Measurements from ENCODE around the gene OR10A3.
"Not testable (repeated sequence)": the region's sequence is repeated elsewhere in the genome, so short reads cannot be mapped to it uniquely, and the experiment has no call there.

OR10A3 gene

GRCh38 chr11:7941608-7942007 lies at the start of gene OR10A3:
TSS of gene OR10A3 (minus strand) at chr11:7941708. CDS start at chr11:7939520, 2,188 bp downstream.
- DNase-seq (ENCODE audit: low spot score): no peak

DNA sequence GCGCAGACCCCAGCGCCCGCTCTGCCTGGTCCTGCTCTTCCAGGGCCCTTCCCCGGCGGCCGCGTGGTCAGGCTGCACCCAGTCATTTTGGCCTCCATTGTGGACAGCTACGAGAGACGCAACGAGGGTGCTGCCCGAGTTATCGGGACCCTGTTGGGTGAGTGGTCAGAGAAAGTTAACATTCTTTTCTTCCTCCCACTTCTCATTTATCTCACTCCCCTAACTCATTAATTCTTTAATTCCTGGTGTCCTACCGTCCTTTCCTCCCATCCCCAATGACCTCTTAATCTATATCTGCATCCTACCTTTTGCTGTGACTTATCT lies 46.0 kb upstream of the OR10A3 start:
- DNase-seq (ENCODE audit: low spot score): not testable (repeated sequence)

DNA sequence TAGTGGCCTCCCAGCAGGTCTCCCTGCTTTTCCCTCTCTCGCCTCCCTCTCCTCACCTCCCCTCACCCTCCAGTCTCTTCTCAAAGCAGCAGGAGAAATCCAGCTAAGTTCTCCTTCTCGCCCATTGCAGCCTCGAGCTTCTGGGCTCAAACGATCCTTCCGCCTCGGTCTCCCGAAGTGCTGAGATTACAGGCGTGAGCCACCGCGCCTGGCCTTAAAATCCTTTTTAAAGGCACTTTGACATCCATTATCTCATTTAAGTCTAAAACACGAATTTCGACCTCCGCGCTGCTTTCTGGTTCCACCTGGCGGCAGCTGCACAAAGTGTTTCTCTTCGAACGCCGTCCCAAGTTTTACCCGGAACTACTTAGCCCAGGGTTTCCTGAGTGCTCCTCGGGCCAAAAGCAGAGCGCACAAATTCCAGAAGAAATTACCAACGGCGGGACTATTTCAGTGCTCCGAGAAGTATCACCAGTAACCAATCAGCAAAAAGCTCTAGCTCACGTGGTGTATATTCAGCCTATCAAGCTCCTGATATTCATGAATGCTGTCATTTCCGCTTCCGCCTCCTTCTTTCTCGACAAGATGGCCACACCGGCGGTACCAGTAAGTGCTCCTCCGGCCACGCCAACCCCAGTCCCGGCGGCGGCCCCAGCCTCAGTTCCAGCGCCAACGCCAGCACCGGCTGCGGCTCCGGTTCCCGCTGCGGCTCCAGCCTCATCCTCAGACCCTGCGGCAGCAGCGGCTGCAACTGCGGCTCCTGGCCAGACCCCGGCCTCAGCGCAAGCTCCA lies 45.5 kb upstream of the OR10A3 start, which contains the start of gene EIF3F:
Gene EIF3F (plus strand): TSS at position 570 of the 792 bp plus-strand sequence. CDS start 16 bp downstream, at position 586.
- DNase-seq (ENCODE audit: low spot score): peak; percentile 99

GRCh38 chr11:7983832-7984590 lies 42.5 kb upstream of the OR10A3 start:
- no peak for DNase-seq (ENCODE audit: low spot score)

DNA sequence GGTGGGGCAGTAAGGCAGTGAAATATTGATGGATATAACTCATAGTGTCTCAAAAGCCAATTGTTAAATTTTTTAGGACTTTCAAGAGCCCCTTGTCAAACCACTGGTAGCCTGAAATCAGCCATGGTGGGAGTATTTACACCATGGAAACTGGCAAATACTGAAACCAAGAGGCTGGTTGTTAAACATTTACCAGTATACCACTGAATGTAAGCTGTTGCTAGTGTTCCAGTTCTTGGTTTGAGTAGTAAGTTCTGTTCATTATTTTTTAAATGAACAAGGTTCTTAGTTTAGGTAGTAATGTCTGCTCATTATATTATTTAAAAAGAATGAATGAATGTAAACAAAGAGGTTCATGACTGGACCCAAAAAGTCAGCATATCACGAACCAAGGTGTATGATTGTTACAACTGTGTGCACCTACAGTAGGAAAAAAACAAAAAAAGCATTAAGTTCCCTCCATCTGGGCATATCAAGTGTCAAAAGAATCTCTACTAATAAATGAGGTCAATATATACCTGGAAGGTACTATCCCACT lies 41.1 kb upstream of the OR10A3 start:
- DNase-seq (ENCODE audit: low spot score): no peak

DNA sequence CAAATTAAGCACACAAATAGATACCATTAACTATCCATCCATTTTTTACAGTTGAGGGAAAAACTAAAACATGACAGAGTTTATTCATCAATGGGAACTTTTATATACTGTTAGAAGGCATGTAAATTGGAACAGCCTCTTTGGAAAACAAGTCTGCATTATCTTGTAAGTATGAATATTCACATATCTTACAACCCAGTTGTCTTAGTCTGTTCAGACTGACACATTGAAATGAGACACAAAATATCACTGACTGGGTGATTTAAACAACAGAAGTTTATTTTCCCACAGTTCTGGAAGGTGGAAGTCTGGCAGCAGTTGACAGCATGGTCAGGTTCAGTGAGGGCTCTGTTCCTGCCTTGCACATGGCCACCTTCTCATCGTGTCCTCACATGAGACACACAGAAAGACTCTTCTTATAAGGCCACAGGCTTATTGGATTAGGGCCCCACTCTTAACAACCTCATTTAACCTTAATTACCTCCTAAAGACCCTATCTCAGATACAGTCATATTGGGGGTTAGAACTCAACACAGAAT lies 40.2 kb upstream of the OR10A3 start:
- no peak for DNase-seq (ENCODE audit: low spot score)

GRCh38 chr11:7977232-7977917 lies 35.9 kb upstream of the OR10A3 start:
- DNase-seq (ENCODE audit: low spot score): no peak

GRCh38 chr11:7974668-7975067 lies 33.2 kb upstream of the OR10A3 start:
- no peak for DNase-seq (ENCODE audit: low spot score)

GRCh38 chr11:7973011-7973410 lies 31.5 kb upstream of the OR10A3 start:
- no peak for DNase-seq (ENCODE audit: low spot score)

DNA sequence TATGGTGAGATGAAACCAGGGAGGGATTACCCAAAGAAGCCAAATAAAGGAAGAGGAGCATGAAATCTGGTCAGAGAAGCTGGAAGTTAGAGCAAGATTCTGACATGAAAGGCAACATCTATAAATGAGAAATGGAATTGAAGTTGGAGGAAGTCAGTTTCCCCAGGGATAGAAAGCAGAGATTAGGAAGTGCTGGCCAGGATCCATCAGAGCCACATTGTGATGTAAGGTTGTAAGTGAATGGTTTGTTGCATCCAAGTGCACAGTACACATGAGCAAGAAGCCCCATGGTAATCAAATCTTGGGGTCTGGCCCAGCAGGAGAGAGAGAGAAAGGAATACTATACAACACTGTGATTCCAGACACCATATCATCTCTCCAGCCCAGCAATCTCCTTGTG lies 30.3 kb upstream of the OR10A3 start:
- DNase-seq (ENCODE audit: low spot score): no peak

DNA sequence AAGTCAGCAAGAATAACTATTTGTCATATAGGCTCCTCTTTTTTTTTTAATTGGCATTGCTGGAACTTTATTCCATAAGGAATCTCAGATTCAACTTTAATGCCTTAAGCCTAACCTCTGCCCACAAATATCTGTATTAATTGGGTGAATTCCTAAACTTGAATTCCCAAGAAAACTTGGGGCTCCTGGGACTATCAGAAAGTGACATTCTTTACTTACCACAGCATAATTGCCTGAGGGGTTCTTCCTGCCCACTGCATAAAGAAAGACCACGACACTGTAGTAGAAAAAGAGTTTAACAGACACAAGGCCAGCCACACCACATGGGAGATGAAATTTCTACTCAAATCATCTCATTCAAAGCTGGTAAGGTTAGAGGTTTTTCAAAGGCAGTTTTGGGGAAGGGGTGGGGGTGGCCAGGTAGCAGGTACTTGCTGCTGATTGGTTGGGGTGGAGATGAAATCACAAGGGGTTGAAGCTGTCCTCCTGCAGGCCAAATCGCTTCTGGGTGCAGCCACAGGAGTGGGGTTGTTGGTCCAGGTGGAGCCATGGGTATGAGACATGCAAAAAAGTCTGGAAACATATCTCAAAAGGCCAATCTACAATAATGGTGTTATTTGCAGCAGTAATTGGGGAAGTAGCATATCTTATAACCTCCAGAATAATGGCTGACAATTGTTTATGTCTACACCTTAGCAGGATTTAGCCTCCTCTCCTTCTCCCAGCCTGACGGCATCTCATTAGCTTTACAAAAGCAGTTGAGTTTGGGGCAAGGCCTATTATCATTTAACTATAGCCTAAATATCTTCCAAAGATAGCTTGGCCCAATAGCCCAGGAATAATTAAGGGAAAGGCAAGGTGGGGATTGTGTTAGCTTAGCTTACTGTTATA lies 28.5 kb upstream of the OR10A3 start:
- no peak for DNase-seq (ENCODE audit: low spot score)

DNA sequence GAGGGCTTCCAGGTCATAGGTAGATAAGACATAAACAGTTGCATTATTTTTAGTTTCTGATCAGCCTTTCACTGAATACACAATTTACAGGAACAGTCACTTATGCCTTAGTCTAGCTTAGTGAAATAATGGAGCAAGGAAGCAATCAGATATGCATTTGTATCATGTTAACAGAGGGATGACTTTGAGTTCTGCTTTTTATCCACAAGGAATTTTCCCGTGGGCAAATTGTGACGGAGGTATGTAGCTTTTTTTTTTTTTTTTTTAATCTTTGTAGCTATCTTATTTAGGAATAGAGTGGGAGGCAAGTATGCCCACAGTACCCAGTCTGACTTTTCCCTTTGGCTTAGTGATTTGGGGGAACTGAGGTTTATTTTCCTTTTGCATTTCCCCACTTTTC lies 27.2 kb upstream of the OR10A3 start:
- DNase-seq (ENCODE audit: low spot score): no peak

GRCh38 chr11:7967826-7968225 lies 26.3 kb upstream of the OR10A3 start:
- no peak for DNase-seq (ENCODE audit: low spot score)

DNA sequence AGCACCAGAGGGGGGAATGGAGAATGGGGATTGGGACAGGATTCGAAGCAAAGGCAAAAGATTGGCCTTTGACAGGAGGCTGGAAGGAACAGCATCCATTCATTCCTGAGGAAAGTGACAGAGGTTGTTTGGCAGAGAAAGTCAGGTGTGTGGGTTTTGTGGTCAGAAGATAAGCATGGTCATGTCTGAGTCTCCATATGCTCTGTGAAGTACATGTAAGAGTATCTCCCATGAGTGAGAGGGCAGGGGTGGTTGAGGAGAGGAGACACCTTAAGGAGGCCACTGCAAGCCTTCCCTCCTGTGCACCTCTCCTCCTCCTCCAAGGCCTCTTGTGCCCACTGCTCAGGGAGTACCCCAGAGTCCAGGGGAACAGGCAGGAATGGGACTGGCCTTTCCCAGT lies 25.6 kb upstream of the OR10A3 start:
- no peak for DNase-seq (ENCODE audit: low spot score)

GRCh38 chr11:7965386-7965785 lies 23.9 kb upstream of the OR10A3 start, which contains the start of gene NLRP10:
TSS of gene NLRP10 (minus strand) at chr11:7965447. CDS start at chr11:7963495, 1,952 bp downstream.
- no peak for DNase-seq (ENCODE audit: low spot score)

- DNase-seq (ENCODE audit: low spot score): no peak
These were observed 23.4 kb upstream of the OR10A3 start for GRCh38 chr11:7964873-7965272.

- no peak for DNase-seq (ENCODE audit: low spot score)
These were observed 22.8 kb upstream of the OR10A3 start for GRCh38 chr11:7964261-7964660.

- no peak for DNase-seq (ENCODE audit: low spot score)
These were observed 13.7 kb upstream of the OR10A3 start for GRCh38 chr11:7955191-7955590.

DNA sequence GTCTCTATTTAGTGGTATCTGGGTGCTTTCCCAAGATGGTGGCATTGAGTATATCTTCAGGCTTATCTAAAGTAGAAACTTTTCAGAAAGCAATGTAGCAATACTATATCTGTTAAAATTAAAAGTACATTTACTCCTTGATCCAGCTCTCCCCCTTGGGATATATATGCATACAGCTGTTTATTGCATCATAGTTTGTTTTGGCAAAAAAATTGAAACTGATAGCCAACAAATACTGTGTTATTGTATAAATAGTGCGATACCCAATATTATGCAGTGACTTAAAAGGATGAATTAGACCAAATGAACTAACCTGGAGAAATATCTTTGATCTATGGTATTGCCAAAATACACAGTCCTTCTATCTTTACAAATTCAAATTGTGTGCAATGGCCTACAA lies 8.4 kb upstream of the OR10A3 start:
- no peak for DNase-seq (ENCODE audit: low spot score)

DNA sequence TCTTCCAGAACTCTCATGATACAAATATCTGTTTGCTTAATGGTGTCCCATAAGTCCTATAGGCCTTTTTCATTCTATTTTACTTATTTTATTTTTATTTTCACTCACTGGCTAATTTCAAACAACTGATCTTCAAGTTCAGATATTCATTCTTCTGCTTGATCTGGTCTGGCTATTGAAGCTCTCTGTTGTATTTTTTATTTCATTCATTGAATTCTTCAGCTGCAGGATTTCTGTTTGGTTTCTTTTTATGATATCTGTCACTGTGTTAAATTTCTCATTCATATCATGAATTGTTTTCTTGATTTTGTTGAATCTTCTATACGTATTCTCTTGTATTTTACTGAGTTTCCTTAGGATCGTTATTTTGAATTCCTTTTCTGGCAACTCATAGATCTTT lies 2.6 kb upstream of the OR10A3 start:
- no peak for DNase-seq (ENCODE audit: low spot score)

- no peak for DNase-seq (ENCODE audit: low spot score)
These were observed 362 bp downstream of the OR10A3 start for GRCh38 chr11:7941146-7941545.
